HK-2 (cell line): ENCODE data around the gene EXOSC3.
A peak's percentile ranks its signal among the peaks of the same experiment; 100 is the strongest.
"Not testable (repeated sequence)": the region's sequence is repeated elsewhere in the genome, so short reads cannot be mapped to it uniquely, and the experiment has no call there.

Experiments used
- DNase-seq: peaks from one replicate; pipeline ENCODE4 v3.0.0-alpha.2; 2018; ENCODE audit not compliant: unreplicated experiment

Gene EXOSC3

GRCh38 chr9:37775216-37775919 lies 9.5 kb downstream of the EXOSC3 start:
- DNase-seq = no peak

GRCh38 chr9:37769995-37770394 lies 14.9 kb downstream of the EXOSC3 start:
- DNase-seq = no peak

GRCh38 chr9:37769306-37769705 lies 15.6 kb downstream of the EXOSC3 start:
- DNase-seq = no peak

- DNase-seq = not testable (repeated sequence)
Observed at GRCh38 chr9:37765263-37765662, 19.6 kb downstream of the EXOSC3 start.

GRCh38 chr9:37761511-37761910 lies 23.4 kb downstream of the EXOSC3 start:
- no peak for DNase-seq

- DNase-seq = no peak
Observed at GRCh38 chr9:37760416-37761161, 24.3 kb downstream of the EXOSC3 start.

- DNase-seq = no peak
Observed at GRCh38 chr9:37758747-37759146, 26.1 kb downstream of the EXOSC3 start.

- DNase-seq = peak; percentile 65
Observed at GRCh38 chr9:37753489-37754190, 31.2 kb downstream of the EXOSC3 start, which contains the start of gene TRMT10B. Gene TRMT10B (plus strand): TSS chr9:37753805. CDS start chr9:37761932, 8,127 bp downstream.

- no peak for DNase-seq
Observed at GRCh38 chr9:37752642-37753488, 32.0 kb downstream of the EXOSC3 start.

- DNase-seq = not testable (repeated sequence)
Observed at GRCh38 chr9:37752112-37752511, 32.8 kb downstream of the EXOSC3 start.

GRCh38 chr9:37751704-37752103 lies 33.2 kb downstream of the EXOSC3 start:
- not testable (repeated sequence) for DNase-seq

GRCh38 chr9:37751186-37751585 lies 33.7 kb downstream of the EXOSC3 start:
- DNase-seq = no peak

GRCh38 chr9:37749129-37749528 lies 35.7 kb downstream of the EXOSC3 start:
- no peak for DNase-seq

- DNase-seq = peak; percentile 35
Observed at GRCh38 chr9:37747271-37747753, 37.6 kb downstream of the EXOSC3 start.

GRCh38 chr9:37746448-37747270 lies 38.2 kb downstream of the EXOSC3 start:
- no peak for DNase-seq

- no peak for DNase-seq
Observed at GRCh38 chr9:37745970-37746369, 38.9 kb downstream of the EXOSC3 start.

- no peak for DNase-seq
Observed at GRCh38 chr9:37740631-37741328, 44.1 kb downstream of the EXOSC3 start.

- no peak for DNase-seq
Observed at GRCh38 chr9:37740128-37740527, 44.7 kb downstream of the EXOSC3 start.

GRCh38 chr9:37739222-37739621 lies 45.6 kb downstream of the EXOSC3 start:
- no peak for DNase-seq

- DNase-seq = no peak
Observed at GRCh38 chr9:37732952-37733351, 51.9 kb downstream of the EXOSC3 start.
